ENCODE results near the gene CLIC1. TPM values are rescaled to one million over a fixed set of nuclear protein-coding genes. Genes with fewer than 3 reads are reported as not detected.

Gene CLIC1
- polyA plus RNA-seq, 2 of the 4 experiments (the other 2 are of a cell fraction): 249 to 346 TPM

DNA sequence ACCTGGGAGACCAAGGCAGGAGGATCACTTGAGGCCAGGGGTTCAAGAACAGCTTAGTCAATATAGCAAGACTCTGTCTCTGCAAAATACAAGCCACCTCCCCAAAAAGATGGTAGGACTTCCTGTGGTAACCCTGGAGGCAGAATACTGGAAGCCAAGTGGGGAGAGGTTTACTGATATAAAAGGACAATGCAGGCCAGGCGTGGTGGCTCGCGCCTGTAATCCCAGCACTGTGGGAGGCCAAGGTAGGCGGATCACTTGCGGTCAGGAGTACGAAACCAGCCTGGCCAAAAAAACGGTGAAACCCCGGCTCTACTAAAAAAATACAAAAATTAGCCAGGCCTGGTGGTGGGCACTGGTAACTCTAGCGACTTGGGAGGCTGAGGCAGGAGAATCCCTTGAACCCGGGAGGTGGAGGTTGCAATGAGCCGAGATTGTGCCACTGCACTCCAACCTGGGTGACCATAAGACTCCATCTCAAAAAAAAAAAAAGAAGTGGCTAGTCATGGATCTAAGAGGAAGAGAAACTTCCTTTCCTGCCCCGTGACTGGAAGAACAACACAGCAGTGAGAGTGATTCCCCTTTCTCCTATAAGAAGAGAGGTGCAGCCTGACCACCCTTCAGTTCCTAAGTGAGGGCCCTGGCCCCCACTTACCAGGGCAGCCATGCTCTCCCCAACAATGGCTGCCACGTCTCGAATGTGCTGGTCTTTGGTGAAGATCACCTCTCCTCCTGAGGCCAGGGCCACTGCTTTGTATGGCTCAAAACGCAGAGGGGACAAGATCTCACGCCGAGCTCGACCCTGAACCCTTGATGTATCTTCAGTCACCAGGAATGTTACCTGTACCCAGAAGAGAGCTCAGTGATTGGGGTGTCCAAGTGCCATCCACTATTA is 32.3 kb upstream of the CLIC1 start:
- Histone ChIP-seq H3K27ac (no peak overlapping the region), H3K4me2 (no peak overlapping the region), H3K4me3 (no peak overlapping the region), H3K4me1 (no peaks in the 10 kb centered on the region), H3K9me3 (no peaks in the 10 kb centered on the region)
- DNase-seq (ENCODE audit: low read depth in 1 of 2, low spot score in 1 of 2) (no peak), ATAC-seq (no peak), FAIRE-seq (no peak)
- CTCF ChIA-PET: interaction anchor here (0.5 to 5.5 kb wide), 22 partner anchors 9 to 90 kb away, joined by 3 to 36 read pairs (median 5); partner anchors contain the start of genes HSPA1A, HSPA1B, HSPA1L and MSH5
- no peak for TF ChIP-seq PHF8 (IDR thresholded peaks at IDR 0.05; ENCODE audit: borderline replicate concordance, low read depth)
- no peak for TF ChIP-seq EHF (CRISPR knock-in tag; IDR thresholded peaks at IDR 0.05)
- no peak for TF ChIP-seq TFCP2L1 (CRISPR knock-in tag; IDR thresholded peaks at IDR 0.05)
- TF ChIP-seq NR3C1 (IDR thresholded peaks at IDR 0.05): no peak
- no peak for TF ChIP-seq JUNB (IDR thresholded peaks at IDR 0.05)
- TF ChIP-seq POLR2AphosphoS2 (conservative IDR thresholded peaks at IDR 0.05; ENCODE audit: low read length): no peak
- POLR2A ChIA-PET: no interaction called here
- WGBS (ENCODE audit: missing lambda C conversion rate): 90% methylated on average over 18 of the region's 18 CpGs

GRCh38 chr6:31767096-31767645 is 30.8 kb upstream of the CLIC1 start:
- FAIRE-seq: no peak
- DNase-seq (ENCODE audit: low read depth in 1 of 2, low spot score in 1 of 2): no peak
- TF ChIP-seq KDM1A (IDR thresholded peaks at IDR 0.05; ENCODE audit: low read depth) (no peak), HOXA7 (CRISPR knock-in tag; IDR thresholded peaks at IDR 0.05) (no peak), KDM5A (IDR thresholded peaks at IDR 0.05) (no peak), CBX2 (IDR thresholded peaks at IDR 0.05; ENCODE audit: borderline replicate concordance, low read depth) (no peak), JUNB (IDR thresholded peaks at IDR 0.05) (no peak), TFCP2L1 (CRISPR knock-in tag; IDR thresholded peaks at IDR 0.05) (no peak), POLR2AphosphoS2 (conservative IDR thresholded peaks at IDR 0.05; ENCODE audit: low read length) (no peak), EHMT2 (IDR thresholded peaks at IDR 0.05; ENCODE audit: low read depth) (no peak)
- TF ChIP-seq, protein P1, sequence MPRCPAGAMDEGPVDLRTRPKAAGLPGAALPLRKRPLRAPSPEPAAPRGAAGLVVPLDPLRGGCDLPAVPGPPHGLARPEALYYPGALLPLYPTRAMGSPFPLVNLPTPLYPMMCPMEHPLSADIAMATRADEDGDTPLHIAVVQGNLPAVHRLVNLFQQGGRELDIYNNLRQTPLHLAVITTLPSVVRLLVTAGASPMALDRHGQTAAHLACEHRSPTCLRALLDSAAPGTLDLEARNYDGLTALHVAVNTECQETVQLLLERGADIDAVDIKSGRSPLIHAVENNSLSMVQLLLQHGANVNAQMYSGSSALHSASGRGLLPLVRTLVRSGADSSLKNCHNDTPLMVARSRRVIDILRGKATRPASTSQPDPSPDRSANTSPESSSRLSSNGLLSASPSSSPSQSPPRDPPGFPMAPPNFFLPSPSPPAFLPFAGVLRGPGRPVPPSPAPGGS (IDR thresholded peaks at IDR 0.05): no peak
- TF ChIP-seq, protein P2, sequence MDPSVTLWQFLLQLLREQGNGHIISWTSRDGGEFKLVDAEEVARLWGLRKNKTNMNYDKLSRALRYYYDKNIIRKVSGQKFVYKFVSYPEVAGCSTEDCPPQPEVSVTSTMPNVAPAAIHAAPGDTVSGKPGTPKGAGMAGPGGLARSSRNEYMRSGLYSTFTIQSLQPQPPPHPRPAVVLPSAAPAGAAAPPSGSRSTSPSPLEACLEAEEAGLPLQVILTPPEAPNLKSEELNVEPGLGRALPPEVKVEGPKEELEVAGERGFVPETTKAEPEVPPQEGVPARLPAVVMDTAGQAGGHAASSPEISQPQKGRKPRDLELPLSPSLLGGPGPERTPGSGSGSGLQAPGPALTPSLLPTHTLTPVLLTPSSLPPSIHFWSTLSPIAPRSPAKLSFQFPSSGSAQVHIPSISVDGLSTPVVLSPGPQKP (IDR thresholded peaks at IDR 0.05; ENCODE audit: low read depth, low read length): no peak
- TF ChIP-seq, protein P3, sequence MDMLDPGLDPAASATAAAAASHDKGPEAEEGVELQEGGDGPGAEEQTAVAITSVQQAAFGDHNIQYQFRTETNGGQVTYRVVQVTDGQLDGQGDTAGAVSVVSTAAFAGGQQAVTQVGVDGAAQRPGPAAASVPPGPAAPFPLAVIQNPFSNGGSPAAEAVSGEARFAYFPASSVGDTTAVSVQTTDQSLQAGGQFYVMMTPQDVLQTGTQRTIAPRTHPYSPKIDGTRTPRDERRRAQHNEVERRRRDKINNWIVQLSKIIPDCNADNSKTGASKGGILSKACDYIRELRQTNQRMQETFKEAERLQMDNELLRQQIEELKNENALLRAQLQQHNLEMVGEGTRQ (IDR thresholded peaks at IDR 0.05): no peak
- TF ChIP-seq, protein P4, sequence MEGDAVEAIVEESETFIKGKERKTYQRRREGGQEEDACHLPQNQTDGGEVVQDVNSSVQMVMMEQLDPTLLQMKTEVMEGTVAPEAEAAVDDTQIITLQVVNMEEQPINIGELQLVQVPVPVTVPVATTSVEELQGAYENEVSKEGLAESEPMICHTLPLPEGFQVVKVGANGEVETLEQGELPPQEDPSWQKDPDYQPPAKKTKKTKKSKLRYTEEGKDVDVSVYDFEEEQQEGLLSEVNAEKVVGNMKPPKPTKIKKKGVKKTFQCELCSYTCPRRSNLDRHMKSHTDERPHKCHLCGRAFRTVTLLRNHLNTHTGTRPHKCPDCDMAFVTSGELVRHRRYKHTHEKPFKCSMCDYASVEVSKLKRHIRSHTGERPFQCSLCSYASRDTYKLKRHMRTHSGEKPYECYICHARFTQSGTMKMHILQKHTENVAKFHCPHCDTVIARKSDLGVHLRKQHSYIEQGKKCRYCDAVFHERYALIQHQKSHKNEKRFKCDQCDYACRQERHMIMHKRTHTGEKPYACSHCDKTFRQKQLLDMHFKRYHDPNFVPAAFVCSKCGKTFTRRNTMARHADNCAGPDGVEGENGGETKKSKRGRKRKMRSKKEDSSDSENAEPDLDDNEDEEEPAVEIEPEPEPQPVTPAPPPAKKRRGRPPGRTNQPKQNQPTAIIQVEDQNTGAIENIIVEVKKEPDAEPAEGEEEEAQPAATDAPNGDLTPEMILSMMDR (IDR thresholded peaks at IDR 0.05): no peak
- no peak for ATAC-seq
- no peak overlapping the region for H3K27ac ChIP-seq
- H3K4me2 ChIP-seq: no peak overlapping the region
- no peaks in the 10 kb centered on the region for H3K9me3 ChIP-seq
- 58% methylated on average over 6 of the region's 6 CpGs for WGBS (ENCODE audit: missing lambda C conversion rate)
- ChIA-PET POLR2A (no interaction called here), CTCF (interaction anchor here (0.9 to 1.7 kb wide), 4 partner anchors 9 to 29 kb away, joined by 3 to 5 read pairs (median 4); partner anchors contain the start of gene VWA7)
- no peaks in the 10 kb centered on the region for H3K4me1 ChIP-seq
- no peak overlapping the region for H3K4me3 ChIP-seq

Data from A549 (cell line).